ENCODE measurements around the gene ILDR1.

Gene ILDR1

DNA sequence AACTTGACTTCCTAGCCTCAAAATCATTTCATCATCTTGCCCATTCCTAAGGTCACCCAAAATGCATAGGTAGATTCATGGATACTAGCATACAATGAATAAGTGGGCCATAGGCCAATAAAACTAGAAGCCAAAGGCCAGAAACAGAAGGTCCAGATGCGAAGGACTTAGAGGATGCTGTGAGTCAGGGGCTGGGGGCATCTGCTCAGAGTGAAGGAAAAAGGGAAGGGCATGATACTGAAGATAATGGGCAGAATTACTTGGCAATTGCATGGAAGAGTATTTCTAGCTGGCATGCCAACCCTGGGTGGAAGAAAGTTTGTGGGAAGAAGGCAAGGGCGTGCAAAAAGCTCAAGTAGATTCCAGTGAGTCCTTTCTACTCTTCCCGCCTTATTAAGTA, 27.5 kb downstream of the ILDR1 start:
- no peak for DNase-seq

- no peak for DNase-seq
These were observed 29.2 kb downstream of the ILDR1 start for GRCh38 chr3:121992601-121993560.

DNA sequence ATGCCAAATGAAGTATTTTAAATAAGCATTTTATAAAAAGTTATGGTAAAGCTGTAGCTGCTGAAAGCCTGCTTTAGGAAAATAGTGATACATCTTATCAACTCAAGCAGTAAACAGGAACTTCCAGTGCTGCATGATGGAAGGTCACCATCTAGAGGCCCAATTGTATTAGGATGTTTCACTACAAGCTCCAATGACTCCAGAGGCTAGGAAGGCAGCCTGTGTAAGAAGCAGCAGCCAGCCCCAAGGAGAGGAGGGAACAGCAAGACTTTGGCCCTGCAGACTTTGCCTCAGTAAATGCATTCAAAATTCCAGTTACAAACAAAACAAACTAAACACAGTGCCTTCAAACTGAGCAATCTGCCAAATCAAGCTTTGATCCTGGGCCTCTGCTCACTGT, 32.1 kb downstream of the ILDR1 start:
- peak in 1 of 56 donors; percentile 9 for DNase-seq

- DNase-seq = no peak
These were observed 33.9 kb downstream of the ILDR1 start for GRCh38 chr3:121988146-121988545.

- DNase-seq = no peak
These were observed 36.2 kb downstream of the ILDR1 start for GRCh38 chr3:121985846-121986245.

DNA sequence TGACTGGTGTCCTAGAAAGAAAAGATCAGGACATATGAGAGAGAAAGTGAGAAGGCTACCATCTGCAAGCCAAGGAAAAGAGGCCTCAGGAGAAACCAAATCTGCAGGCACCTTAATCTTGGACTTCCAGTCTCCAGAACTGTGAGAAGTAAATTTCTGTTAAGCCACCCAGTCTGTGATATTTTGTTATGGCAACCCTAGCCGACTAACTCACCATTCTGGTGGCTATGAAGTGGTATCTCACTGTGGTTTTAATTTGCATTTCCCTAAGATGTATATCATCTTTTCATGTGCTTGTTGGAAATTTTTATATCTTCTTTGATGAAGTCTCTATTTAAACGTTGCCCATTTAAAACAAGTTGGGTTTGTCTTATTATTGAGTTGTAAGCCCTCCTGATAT, 40.6 kb downstream of the ILDR1 start:
- no peak for DNase-seq

DNA sequence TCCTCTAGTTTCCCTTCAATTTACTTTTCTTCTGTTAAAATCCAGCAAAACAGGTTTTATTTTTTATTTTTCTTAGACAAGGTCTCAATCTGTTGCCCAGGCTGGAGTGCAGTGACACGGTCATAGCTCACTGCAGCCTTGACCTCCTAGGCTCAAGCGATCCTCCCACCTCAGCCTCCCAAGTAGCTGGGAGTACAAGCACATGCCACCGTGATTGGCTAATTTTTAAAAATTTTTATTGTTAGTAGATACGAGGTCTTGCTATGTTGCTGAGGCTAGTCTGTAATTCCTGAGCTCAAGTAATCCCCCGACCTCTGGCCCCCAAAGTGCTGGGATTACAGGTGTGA, 41.6 kb downstream of the ILDR1 start:
- no peak for DNase-seq

GRCh38 chr3:121979734-121980449, 42.2 kb downstream of the ILDR1 start:
- DNase-seq = no peak

DNA sequence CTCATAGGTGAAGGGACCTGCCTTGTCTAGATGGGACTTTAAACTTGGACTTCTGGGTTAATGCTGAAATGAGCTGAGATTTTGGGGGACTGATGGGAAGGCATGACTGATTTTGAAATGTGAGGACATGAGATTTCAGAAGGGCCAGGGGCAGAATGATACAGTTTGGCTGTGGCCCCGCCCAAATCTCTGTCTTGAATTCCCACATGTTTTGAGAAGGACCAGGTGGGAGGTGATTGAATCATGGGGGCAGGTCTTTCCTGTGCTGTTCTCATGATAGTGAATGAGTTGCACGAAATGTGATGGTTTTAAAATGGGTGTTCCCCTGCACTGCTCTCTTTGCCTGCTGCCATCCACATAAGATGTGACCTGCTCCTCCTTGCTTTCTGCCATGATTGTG, 42.8 kb downstream of the ILDR1 start:
- DNase-seq = no peak

DNA sequence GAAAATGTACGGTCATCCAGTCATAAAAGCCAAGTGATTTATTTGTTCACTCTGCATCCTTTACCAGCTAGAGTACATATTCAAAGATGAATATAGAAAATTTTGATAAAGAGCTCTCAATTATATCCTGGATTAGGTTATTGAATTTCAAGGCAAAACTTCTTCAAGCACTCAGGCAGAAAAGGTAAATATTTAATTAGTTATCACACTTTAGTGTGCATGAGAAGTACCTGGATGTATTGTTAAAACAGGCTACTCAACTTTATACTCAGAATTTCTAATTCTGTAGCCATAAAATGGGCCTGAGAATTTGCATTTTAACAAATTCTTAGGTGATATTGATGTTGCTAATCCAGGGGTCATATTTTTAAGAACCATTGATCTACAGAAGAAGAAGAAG, 45.3 kb downstream of the ILDR1 start:
- no peak for DNase-seq

GRCh38 chr3:121975702-121976302, 46.2 kb downstream of the ILDR1 start:
- no peak for DNase-seq

DNA sequence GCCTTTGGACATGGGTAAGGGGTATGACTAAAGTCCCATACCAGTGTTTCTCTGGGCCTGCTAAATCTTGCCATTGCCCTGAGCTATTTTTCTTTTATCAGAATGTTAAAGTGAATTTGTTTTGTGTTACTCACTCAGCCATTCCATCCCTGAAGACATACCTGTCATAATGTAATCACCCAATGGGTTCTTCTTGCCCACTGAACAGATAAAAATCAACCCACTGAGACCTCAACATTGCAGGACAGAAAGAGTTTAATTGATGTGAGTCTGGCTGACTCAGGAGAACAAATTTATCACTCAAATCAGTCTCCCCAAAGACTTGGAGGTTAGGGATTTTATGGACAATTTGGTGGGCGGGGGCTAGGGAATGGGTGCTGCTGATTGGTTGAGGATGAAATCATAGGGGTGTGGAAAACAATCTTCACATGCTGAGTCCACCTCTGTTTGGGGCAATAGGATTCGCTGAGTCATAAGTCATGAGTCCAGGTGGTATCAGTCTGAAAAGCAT, 47.4 kb downstream of the ILDR1 start:
- DNase-seq = no peak

- DNase-seq = no peak
These were observed 52.0 kb downstream of the ILDR1 start for GRCh38 chr3:121970047-121970446.

- DNase-seq = no peak
These were observed 52.4 kb downstream of the ILDR1 start for GRCh38 chr3:121969631-121970030.

- no peak for DNase-seq
These were observed 58.4 kb downstream of the ILDR1 start for GRCh38 chr3:121963608-121964007.

DNA sequence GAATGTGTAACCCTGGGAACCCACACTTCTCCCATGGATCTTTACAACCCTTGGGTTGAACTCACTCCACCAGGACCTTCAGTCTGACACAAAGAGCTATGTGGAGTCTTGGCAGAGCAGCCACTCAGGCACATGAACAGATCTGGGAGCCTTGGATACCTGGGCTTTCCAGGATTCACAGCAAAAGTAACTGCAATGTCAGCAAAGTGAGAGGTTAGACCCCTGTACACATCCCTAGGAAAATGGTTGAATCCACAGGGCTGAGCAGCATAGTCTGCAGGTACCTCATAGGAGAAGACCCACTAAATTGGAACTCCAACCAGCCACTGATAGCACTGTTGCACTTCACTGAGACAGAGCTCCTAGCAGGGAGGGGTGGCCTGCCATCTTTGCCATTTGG, 59.6 kb downstream of the ILDR1 start:
- DNase-seq = no peak

DNA sequence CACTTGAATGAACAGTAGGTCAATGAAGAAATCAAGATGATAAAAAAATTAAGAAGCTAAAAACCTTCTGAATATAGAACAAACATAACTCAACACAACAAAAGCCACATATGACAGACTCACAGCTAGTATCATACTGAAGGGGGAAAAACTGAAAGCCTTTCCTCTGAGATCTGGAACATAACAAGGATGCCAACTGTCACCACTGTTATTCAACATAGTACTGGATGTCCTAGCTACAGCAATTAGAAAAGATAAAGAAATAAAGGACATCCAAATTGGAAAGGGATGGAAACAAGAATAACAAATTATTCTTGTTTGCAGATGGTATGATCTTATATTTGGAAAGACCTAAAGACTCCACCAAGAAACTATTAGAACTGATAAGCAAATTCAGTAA, 60.8 kb downstream of the ILDR1 start:
- no peak for DNase-seq

DNA sequence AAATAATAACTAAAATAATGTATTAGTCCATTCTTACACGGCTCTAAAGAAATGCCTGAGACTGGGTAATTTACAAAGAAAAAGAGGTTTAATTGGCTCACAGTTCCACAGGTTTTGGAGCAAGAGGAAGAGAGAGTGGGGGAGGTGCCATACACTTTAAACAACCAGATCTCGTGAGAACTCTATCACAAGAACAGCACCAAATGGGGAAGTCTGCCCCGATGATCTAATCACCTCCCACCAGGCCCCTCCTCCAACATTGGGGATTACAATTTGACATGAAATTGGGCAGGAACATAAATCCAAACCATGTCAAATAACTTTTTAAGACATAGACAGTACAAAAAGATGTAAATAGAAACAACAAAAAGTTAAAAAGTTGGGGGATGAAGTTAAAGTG, 63.2 kb downstream of the ILDR1 start:
- no peak for DNase-seq

DNA sequence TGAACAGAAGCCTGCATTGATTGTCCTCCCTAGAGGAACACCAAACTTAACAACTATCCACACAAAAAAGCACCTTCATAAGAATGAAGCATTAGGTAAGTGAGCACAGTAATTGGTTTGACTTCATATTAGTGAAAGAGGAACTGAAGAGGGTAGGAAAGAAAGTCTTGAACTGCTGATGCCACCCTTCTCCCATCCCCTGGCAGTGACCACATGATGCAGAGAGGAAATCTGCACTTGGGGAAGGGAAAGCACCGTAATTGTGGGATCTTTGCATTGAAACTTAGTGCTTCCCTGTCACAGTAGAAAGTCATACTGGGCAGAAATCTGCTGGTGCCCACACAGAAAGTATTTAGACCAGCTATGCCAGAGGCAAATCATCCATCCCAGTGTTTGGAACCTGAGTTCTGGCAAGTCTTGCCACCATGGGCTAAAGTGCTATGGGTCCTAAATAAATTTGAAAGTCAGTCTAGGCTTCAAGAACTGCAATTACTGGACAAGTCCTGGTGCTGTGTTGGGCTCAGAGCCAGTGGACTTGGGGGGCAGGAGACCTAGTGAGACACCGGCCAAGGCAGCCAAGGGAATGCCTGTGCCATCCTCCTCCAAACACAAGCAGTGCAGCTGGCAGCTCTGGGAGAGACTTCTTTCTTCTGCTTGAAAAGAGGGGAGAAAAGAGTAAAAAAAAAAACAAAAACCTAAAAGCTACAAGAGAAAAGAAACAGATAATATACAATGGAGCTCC, 64.2 kb downstream of the ILDR1 start:
- DNase-seq = peak in 15 of 56 donors; percentile 0 to 15 (median 4)

DNA sequence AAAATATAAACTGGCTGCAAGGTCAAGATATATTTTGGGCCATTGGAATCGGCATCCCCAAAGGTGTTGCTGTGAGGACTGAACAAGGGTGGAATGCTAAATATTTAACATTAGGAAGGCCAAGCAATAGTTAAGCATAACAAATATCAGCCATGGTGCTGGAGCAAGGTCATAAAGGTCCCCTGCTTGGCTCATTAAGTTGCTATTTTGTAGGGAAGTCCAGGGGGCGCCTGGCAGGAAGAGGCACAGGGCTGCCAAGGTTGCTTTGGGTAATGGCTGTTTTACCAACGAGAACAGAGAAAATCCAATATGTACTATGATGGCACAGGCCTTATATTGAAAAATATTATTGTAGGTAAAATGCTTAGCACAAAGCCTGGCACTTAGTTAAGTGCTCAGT, 65.7 kb downstream of the ILDR1 start:
- no peak for DNase-seq

- DNase-seq = no peak
These were observed 70.6 kb downstream of the ILDR1 start for GRCh38 chr3:121951291-121951919.
